HEK293T (cell line): ENCODE data around the gene PLA2G4C.

Experiments
- ARNT ChIP-seq: fragments of 450-650 bp; IDR thresholded peaks from 2 replicates; pipeline ENCODE4 v1.6.1; 2017; ENCODE audit warnings: mild to moderate bottlenecking
- BHLHE40 ChIP-seq: fragments of 450-650 bp; IDR thresholded peaks from 2 replicates; pipeline ENCODE4 v1.6.1; 2016; ENCODE audit warnings: mild to moderate bottlenecking, moderate library complexity, borderline replicate concordance
- CTBP1 ChIP-seq: fragments of 450-650 bp; IDR thresholded peaks from 2 replicates; pipeline ENCODE4 v1.6.1; 2016; ENCODE audit warnings: borderline replicate concordance
- ELF4 ChIP-seq: fragments of 450-650 bp; IDR thresholded peaks from 2 replicates; pipeline ENCODE4 v1.6.1; 2017; ENCODE audit warnings: antibody characterized with exemption
- FOXM1 ChIP-seq: fragments of 450-650 bp; IDR thresholded peaks from 2 replicates; pipeline ENCODE4 v1.6.1; 2017; ENCODE audit warnings: mild to moderate bottlenecking, borderline replicate concordance
- NFRKB ChIP-seq: fragments of 450-650 bp; IDR thresholded peaks from 2 replicates; pipeline ENCODE4 v1.6.1; 2016; ENCODE audit warnings: mild to moderate bottlenecking, moderate library complexity
- SP1 ChIP-seq: fragments of 450-650 bp; IDR thresholded peaks from 2 replicates; pipeline ENCODE4 v1.6.1; 2017
- SUZ12 ChIP-seq: fragments of 450-650 bp; IDR thresholded peaks from 2 replicates; pipeline ENCODE4 v1.6.1; 2016; ENCODE audit warnings: mild to moderate bottlenecking
- TARDBP ChIP-seq: fragments of 450-650 bp; IDR thresholded peaks from 2 replicates; pipeline ENCODE4 v1.6.1; 2016
- ZNF384 ChIP-seq: fragments of 450-650 bp; IDR thresholded peaks from 2 replicates; pipeline ENCODE4 v1.6.1; 2016

DNA sequence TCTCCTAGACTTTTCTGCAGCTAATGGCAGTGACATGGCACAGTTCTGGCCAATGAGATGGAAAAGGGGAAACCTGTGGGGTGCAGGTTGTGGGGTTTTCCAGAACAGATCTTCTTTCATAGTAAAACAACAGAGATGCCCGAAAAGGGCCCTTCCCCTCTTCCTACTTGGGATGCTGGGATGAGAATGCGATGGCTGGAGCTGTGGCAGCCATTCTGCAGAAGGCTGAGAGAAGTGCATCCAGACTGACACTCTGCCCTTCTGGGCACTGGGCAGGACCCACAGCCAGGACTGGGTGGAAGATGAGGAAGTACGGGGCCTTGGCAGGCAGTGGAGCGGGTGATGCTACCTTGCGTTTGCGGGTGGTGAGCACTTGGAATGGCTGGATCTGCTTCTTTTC, 16.9 kb upstream of the PLA2G4C start:
- no peak for TF ChIP-seq SP1
- TF ChIP-seq FOXM1, result no peak
- no peak for TF ChIP-seq BHLHE40
- TF ChIP-seq NFRKB, result no peak
- TF ChIP-seq CTBP1, result no peak
- TF ChIP-seq SUZ12, result no peak
- TF ChIP-seq ELF4, result no peak
- TF ChIP-seq ARNT, result no peak
- TF ChIP-seq TARDBP, result no peak
- no peak for TF ChIP-seq ZNF384
